Measurements from ENCODE around the gene CENPU. TPM values are rescaled to one million over a fixed set of nuclear protein-coding genes. Genes with fewer than 3 reads are reported as not detected.

CENPU gene
- total and polyA plus RNA-seq, 2 of the 8 experiments (the other 6 are each of a cell fraction or from before 2014, with no cell fraction given): 32.1 to 122 TPM

DNA sequence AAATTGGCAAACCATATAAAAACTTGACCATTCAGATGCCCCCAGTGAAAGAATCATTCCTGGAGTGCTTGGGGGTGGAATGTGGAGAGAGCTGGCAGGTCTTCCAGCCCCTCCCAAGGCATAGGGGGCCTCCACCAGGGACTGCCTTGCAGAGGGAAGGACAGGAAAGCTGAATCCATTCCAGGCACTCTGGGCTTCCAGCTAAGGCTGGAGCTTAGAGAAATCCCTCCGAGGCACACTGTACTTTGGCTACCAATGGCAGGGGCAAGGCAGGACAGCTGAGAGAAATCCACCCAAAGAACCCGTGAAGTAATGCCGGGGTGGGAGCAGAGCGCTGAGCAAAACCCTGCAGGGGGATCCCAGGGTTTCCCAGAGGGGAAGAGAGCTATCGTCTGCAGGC is 4.0 kb downstream of the CENPU start (continued):
- TF ChIP-seq, protein P1, sequence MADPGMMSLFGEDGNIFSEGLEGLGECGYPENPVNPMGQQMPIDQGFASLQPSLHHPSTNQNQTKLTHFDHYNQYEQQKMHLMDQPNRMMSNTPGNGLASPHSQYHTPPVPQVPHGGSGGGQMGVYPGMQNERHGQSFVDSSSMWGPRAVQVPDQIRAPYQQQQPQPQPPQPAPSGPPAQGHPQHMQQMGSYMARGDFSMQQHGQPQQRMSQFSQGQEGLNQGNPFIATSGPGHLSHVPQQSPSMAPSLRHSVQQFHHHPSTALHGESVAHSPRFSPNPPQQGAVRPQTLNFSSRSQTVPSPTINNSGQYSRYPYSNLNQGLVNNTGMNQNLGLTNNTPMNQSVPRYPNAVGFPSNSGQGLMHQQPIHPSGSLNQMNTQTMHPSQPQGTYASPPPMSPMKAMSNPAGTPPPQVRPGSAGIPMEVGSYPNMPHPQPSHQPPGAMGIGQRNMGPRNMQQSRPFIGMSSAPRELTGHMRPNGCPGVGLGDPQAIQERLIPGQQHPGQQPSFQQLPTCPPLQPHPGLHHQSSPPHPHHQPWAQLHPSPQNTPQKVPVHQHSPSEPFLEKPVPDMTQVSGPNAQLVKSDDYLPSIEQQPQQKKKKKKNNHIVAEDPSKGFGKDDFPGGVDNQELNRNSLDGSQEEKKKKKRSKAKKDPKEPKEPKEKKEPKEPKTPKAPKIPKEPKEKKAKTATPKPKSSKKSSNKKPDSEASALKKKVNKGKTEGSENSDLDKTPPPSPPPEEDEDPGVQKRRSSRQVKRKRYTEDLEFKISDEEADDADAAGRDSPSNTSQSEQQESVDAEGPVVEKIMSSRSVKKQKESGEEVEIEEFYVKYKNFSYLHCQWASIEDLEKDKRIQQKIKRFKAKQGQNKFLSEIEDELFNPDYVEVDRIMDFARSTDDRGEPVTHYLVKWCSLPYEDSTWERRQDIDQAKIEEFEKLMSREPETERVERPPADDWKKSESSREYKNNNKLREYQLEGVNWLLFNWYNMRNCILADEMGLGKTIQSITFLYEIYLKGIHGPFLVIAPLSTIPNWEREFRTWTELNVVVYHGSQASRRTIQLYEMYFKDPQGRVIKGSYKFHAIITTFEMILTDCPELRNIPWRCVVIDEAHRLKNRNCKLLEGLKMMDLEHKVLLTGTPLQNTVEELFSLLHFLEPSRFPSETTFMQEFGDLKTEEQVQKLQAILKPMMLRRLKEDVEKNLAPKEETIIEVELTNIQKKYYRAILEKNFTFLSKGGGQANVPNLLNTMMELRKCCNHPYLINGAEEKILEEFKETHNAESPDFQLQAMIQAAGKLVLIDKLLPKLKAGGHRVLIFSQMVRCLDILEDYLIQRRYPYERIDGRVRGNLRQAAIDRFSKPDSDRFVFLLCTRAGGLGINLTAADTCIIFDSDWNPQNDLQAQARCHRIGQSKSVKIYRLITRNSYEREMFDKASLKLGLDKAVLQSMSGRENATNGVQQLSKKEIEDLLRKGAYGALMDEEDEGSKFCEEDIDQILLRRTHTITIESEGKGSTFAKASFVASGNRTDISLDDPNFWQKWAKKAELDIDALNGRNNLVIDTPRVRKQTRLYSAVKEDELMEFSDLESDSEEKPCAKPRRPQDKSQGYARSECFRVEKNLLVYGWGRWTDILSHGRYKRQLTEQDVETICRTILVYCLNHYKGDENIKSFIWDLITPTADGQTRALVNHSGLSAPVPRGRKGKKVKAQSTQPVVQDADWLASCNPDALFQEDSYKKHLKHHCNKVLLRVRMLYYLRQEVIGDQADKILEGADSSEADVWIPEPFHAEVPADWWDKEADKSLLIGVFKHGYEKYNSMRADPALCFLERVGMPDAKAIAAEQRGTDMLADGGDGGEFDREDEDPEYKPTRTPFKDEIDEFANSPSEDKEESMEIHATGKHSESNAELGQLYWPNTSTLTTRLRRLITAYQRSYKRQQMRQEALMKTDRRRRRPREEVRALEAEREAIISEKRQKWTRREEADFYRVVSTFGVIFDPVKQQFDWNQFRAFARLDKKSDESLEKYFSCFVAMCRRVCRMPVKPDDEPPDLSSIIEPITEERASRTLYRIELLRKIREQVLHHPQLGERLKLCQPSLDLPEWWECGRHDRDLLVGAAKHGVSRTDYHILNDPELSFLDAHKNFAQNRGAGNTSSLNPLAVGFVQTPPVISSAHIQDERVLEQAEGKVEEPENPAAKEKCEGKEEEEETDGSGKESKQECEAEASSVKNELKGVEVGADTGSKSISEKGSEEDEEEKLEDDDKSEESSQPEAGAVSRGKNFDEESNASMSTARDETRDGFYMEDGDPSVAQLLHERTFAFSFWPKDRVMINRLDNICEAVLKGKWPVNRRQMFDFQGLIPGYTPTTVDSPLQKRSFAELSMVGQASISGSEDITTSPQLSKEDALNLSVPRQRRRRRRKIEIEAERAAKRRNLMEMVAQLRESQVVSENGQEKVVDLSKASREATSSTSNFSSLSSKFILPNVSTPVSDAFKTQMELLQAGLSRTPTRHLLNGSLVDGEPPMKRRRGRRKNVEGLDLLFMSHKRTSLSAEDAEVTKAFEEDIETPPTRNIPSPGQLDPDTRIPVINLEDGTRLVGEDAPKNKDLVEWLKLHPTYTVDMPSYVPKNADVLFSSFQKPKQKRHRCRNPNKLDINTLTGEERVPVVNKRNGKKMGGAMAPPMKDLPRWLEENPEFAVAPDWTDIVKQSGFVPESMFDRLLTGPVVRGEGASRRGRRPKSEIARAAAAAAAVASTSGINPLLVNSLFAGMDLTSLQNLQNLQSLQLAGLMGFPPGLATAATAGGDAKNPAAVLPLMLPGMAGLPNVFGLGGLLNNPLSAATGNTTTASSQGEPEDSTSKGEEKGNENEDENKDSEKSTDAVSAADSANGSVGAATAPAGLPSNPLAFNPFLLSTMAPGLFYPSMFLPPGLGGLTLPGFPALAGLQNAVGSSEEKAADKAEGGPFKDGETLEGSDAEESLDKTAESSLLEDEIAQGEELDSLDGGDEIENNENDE (IDR thresholded peaks at IDR 0.05; ENCODE audit: insufficient replicate concordance, low read length): no peak
- TF ChIP-seq RFX5 (IDR thresholded peaks at IDR 0.05; ENCODE audit: borderline replicate concordance, low read depth, low read length) (no peak), JUND (IDR thresholded peaks at IDR 0.05; ENCODE audit: low read length) (no peak), SIRT6 (IDR thresholded peaks at IDR 0.05; ENCODE audit: low read length) (no peak)

All from H1 (cell line).